Lung microvascular endothelial cell (primary cell): ENCODE measurements around the gene RAB3GAP2. TPM values are rescaled to one million over a fixed set of nuclear protein-coding genes. Genes with fewer than 3 reads are reported as not detected.
"Not testable (repeated sequence)": the region's sequence is repeated elsewhere in the genome, so short reads cannot be mapped to it uniquely, and the experiment has no call there.

ENCODE experiments used
- DNase-seq, 2 donors: peaks; one replicate each; pipeline versions ENCODE4 v3.0.0 to v3.0.0-alpha.2; 2010; ENCODE audit warnings: low read depth in 2 of 2
- total RNA-seq: library from RNA; depleted of rRNA; stranded (reverse); fragments of >200 nt; gene quantifications from 2 replicates; pipeline ENCODE4 v1.2.1, GENCODE V29; 2014

RAB3GAP2 gene
- total RNA-seq, 1 donor from 2014 or later = 23.8 TPM

DNA sequence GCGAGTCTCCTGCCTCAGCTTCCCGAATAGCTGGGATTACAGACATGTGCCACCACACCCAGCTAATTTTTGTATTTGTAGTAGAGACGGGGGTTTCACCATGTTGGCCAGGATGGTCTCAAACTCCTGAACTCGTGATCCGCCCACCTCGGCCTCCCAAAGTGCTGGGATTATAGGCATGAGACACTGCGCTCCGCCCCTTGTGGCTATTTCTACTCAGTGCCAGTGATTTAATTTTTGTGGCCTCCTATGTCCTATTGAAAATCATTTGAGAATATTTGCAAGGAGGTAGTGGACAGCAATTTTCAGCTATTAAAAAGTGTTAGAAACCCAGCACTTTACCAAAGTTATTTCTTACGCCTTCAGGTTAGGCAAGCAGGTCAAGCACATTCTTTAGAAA, 36.0 kb downstream of the RAB3GAP2 start:
- DNase-seq = not testable (repeated sequence)

DNA sequence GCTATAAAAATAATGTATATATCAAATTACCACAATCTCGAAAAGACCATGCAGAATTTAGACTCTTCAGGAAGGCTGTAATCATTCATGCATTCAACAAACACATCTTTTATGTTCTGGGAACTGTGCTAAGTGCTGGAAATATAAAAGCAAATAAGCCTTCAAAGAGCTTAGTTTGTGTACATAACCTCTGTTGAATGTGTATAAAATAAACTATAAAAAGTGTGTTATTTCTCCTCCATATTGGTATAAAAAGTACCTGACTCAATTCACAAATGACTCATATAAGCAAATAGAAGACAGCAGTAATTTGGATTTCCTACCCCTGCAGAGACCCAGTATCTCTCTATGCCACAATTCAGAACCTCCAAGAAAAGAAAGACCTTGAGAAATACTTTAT, 36.8 kb downstream of the RAB3GAP2 start:
- DNase-seq = no peak

DNA sequence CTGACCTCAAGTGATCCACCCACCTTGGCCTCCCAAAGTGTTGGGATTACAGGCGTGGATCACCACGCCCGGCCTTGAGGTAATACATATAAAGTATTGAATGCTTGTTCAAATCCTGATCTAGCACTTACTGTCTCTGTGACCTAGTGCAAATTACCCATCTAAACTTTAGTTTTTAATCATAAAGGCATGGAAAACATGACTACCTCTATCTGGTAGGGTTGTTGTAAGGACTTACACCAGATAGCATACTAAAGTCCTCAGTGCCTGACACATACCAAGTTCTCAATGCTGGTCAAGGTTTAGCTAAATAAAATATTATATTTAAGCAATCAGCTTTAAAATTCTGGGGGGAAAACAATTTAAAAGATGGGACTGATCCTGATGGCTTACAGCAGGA, 38.3 kb downstream of the RAB3GAP2 start:
- no peak for DNase-seq

DNA sequence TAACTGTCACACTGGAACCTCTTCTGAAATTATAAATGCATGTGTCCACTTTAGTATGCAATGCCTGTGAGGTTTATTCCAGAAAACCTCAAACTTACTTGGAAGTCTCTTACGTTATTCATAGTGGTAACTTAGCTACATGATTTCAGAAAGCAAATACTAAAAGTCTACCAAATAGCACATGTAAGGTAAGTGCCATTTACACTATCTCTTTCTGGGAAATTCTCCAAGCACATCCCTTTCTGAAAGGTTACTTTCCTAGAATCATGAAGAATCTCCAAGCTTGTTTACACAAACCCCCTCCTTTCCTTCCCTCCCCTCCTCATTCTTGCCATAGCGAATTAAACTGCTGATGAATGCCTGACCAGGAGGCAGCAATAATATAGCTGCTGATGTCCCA, 42.5 kb downstream of the RAB3GAP2 start:
- no peak for DNase-seq

DNA sequence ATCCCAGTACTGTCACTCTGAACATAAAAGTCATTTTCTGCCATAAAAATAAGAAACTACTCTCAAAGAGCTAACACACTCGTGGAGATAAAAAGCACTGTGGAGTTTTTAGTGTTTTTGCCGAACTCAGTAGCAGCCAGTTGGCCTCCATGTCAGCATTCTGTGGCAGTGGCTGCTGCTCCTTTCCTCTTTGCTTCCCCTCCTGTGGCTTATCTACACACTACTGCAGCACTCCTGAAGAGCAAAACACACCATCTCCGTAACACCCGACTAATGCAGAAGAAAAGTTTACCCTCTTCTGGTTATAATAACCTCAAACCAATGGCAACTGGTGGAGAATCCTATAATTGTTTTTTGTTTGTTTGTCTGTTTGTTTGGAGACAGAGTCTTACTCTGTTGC, 44.9 kb downstream of the RAB3GAP2 start:
- DNase-seq = no peak

DNA sequence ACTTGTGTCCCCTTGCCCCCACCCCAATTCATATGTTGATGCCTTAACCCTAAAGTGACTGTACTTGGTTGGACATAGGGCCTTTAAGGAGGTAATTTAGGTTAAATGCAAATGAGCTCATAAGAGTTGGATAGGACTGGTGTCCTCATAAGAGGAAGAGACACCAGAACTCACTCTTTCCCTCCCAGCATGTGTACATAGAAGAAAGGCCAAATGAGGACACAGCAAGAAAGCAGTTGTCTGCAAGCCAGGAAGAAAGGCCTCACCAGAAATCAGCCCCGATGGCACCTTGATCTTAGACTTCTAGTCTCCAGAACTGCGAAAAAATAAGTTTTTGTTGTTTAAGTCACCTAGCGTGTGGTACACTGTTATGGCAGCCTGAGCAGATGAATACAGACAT, 45.5 kb downstream of the RAB3GAP2 start:
- no peak for DNase-seq

DNA sequence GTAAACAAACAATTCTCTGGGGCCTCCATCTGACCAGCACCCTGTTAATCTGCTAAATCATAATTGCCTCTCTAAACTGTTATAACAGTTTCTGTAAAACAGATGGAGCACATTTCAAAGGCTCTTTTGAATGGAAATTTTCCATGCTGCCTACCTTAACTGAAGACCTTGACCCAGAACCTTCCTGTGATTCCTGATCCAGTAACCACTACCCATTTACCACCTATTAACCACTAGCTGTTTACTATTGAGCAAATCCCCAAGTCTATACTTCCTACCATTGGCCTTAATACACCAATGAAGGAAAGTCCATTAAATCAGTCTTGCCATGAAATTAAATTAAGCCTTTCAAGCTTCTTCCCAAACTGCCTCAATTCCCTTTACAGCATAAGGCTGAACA, 46.3 kb downstream of the RAB3GAP2 start:
- no peak for DNase-seq

DNA sequence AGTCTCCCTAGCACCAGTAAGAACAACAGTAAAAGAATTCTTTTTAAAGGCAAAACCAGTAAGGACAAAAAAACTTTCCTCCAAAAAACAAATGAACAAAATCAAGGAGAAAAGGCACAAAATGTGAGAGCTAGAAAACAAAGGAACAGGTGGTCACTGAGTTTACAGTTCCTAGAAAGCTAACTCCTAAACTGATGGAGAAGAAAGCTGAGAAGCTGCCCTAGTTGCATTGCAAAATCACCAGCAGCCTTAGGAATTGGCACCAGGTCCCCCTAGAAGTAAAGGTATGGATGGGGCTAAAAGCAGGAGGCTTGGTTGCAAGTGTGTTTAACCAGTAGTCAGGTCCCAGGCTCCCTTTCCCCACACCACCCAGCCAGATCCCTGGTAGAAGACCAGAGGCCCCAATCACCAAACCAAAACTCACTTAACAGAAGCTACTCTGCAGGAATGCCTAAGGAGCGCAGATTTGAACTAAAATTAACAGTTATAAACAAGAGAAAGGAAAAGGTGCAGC, 47.6 kb downstream of the RAB3GAP2 start:
- no peak for DNase-seq

DNA sequence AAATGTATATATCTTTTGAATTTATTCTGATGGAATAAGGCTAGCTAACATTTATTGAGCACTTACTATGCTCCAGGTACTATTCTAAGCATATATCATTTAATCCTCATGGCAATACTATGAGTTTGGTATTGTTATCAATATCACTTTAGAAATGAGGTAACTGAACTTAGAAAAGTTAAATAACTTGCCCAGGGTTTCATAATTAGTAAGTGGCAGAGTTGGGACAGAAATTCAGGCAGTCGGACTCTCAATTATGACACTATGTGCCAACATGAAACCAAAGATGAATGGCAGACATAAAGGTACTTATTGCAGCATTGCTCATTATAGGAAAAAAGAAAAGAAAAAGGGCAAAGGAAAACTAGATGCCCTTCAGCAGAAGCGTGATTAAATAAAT, 48.2 kb downstream of the RAB3GAP2 start:
- no peak for DNase-seq

DNA sequence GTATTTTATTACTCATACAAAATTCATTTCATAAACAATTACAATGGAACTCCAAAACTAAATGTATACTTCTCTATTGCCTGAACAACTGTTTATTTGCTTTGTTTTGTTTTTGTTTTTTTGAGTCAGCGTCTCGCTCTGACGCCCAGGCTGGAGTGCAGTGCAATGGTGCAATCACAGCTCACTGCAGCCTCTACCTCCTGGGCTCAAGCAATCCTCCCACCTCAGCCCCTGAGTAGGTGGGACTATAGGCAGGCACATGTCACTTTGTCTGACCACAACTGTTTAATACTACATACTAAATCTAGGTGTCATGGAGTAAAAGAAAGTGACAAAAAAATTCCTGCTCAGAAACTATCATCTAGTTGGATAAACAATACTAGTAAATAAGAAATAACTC, 49.3 kb downstream of the RAB3GAP2 start:
- DNase-seq = no peak

DNA sequence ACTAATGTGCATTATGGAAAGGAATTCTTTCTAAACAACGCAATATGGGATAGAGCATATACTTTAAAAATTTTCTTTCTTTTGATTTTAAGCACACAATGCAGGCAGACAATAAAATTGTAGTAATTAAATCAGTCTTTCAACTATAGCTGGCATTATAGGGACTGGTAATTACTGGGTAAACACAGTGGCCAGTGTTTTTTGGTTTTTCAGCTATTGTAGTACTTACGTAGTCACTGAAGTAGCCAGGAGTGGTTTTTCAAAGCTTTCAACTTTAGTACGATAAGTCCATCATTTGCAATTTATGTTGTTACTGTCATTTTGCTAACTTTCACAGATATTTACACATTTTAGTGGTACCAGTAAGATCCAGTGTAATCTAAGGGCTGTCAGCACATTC, 50.6 kb downstream of the RAB3GAP2 start:
- DNase-seq = no peak

DNA sequence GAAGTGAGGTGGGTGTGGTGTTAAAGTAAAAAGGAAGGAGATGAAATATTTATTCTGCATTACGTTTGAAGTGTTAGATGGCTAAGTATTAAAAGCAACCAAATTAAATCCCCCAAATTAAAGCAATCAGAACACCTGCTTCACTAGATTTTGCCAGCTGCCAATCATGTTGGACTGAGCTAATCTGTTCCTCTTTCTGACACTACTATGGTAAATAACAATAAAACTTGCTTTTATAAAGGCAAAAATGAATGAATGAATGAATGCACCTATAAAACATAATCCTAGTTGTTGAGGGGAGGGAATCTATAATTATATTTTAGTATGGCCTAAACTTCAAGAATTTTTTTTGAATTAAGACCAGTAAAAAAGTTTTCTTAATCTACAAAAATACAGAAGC, 51.0 kb downstream of the RAB3GAP2 start:
- DNase-seq = no peak

DNA sequence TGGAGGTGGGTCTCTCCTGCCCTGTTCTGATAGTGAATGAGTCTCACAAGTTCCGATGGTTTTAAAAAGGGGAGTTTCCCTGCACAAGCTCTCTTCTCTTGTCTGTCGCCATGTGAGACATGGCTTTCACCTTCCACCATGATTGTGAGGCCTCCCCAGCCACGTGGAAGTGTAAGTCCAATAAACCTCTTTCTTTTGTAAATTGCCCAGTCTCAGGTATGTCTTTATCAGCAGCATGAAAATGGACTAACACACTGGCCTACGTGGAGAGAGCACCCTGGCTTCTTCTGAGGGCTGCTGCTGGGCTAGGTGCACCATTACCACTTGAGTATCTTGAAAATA, 51.6 kb downstream of the RAB3GAP2 start:
- DNase-seq = not testable (repeated sequence)

DNA sequence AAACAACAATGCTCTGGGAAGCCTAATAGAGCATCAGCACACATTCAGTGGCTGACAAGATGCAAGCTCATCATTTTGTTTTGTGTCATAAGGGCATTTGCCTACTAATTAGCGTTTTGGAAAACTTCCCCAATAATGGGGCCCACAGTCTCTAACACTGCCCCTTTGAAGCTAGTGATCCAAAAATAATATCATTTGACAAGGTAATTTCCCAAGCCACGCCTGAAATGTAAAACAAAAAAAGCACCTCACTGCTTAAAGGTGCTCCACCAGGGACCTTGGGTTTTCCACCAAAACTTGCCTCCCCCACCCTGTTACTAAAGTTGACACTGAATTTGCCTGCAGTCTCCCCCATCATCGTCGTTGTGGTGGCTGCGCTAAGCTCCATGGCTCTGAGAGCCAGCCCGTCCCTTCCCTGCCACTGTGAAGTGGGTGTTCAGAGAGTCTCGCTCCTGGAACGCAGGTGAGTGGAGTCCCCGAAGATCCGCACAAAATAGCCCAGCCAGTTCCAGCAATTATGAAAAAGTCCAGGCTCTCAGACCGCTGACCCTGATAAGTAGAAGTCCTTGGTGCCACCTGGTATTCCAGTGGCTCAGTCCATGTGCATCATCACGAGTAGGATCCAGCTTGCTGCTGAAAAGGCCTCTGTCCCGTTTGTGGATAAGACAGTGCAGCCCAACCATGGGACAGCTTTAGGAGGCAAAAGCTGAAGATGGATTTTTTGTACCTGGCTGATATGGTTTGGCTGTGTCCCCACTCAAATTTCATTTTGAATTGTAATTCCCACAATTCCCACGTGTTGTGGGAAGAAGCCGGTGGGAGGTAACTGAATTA, 52.2 kb downstream of the RAB3GAP2 start:
- DNase-seq = no peak

DNA sequence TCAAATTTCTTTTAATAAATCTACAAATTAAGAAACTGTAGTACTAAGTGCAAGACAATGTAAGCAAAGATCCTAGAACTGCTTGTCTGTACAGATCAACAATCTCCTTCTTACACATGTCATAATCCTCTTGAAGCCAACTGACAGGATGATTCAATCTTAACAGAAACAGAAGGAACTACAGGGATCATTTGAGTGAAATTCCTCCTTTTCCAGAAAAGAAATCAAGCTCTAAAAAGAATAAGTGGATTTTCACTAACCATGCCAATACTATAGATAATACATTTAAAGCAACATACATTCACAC, 53.2 kb downstream of the RAB3GAP2 start:
- DNase-seq = no peak

DNA sequence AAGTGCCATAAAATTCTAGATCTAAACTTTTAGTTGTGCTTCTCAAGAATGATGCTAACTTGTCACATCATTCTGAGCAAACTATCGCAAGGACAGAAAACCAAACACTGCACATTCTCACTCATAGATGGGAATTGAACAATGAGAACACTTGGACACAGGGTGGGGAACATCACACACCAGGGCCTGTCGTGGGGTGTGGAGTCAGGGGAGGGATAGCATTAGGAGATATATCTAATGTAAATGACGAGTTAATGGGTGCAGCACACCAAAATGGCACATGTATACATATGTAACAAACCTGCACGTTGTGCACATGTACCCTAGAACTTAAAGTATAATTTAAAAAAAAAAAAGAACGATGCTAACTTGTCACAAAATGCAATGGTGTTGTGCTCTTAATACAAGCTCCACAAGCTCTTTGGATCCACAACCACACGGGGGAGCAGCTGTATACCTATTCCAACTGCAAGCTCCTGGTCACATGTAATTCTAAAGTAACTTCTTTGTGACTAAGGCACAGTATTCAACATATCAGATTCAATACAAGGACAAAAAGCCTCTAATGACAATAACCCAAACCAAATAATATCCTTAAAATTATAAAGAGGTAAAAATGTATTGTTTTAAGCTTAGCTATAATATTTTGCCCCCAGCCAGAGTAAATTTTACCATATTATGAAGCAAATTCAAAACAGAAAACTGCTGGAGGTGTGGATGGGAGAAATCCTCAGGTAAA, 53.7 kb downstream of the RAB3GAP2 start:
- DNase-seq = peak; percentile 83 to 85

DNA sequence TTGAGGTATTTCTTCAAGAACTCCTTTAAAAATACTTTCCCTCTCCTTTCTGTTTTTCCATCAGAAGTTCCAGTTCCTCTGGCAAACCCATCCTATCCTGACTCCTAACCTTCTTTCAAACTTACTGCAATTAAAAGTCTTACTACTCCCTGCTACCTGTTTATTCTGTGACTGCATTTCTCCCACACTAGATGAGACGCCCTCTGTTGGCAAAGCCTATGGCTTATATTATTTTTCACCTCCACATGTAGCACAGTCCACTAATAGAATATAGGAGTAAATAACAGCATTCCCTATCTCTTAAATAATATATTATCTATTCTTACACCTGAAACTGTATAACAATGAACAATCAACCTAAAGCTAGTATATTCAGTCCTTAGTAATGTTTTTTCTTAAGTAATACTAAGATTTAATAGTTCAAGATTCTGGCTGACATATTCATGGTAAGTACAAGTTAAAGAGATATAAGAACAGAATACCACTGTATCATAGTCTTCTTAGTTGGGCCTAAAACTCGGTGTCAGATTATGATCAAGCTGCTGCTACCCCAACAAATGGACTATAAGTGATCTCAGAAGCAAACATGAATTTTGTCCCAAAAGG, 54.8 kb downstream of the RAB3GAP2 start:
- DNase-seq = peak; percentile 37 to 51

DNA sequence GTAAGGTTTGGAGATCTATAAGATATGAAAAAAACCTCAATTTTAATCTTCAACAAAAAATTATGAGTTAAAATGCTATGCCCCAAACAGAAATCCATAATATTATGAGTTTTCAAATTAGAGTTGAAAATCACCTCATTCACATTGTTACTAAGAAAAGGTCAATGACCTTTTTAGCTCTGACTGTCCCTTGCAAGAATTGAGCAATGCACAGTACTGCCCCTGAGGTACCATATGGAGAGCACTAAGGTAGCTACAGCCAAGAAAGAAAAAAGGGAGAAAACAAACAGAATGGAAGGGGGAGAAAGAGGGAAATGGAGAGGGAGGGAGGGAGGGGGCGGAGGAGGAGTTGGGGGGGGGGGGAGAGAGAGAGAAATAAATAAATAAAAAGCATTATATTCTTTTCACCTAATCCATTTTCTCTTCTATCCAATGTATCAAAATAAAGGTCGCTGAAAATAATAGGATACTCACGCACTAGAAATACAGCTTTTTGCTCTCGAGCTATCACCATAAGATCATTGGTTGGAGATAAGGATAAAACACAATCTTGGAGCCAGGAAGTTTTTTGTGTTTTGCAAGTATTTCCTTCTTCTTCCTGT, 58.8 kb downstream of the RAB3GAP2 start:
- DNase-seq = no peak

DNA sequence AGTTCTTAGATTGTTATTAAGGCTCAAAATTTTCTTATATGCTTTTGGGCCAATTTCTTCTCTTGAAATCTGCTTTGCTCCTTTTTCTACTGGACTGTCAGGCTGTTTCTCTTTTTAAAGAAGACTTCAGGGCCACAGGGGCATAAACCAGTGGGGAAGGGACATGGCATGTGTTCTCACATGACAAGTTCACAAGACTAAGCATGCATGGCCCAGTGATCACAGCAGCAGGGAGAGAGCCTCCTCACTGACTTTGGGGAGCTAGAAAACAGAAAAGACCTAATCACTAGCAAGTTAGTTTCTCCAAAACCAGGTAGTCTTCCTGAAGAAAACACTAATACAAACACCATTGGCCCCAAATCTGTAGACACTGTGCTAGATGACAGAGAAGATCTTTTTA, 64.8 kb downstream of the RAB3GAP2 start:
- no peak for DNase-seq

DNA sequence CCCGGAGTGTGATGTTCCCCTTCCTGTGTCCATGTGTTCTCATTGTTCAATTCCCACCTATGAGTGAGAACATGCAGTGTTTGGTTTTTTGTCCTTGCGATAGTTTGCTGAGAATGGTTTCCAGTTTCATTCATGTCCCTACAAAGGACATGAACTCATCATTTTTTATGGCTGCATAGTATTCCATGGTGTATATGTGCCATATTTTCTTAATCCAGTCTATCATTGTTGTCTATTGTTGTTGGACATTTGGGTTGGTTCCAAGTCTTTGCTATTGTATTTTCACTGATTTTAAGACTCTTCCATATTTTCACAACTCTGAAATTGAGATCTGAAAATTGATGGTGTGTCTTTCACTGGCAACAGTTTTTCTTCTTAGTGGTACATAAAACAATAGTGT, 67.5 kb downstream of the RAB3GAP2 start:
- DNase-seq = not testable (repeated sequence)

DNA sequence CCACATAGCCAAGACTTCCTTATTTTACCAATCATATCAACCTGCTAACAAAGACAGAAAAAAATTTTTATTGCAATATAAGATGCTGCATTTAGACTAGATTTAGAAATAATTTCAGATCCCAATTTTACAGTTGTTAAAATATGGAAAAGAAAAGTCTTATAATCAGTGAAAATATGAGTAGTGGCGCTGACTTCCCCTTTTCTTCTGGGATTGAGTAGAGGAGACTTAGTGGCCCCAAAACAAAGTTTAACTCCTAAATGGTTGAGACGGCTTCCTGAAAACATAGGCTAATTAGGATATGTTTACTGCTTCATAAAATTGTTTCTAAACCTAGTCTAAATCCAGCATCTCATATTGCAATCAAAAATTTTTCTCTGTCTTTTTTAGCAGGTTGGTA, 68.4 kb downstream of the RAB3GAP2 start:
- DNase-seq = no peak
